HG03108 (cell line): ENCODE measurements around the gene GNG7.
A peak's percentile ranks its signal among the peaks of the same experiment; 100 is the strongest.
"Not testable (repeated sequence)": the region's sequence is repeated elsewhere in the genome, so short reads cannot be mapped to it uniquely, and the experiment has no call there.

Experiments
- ATAC-seq: cut with Tn5 transposase; IDR thresholded peaks from one replicate; pipeline ENCODE4 v1.9.1; 2021; ENCODE audit warnings: moderate library complexity; ENCODE audit not compliant: unreplicated experiment

GNG7 gene

GRCh38 chr19:2646866-2647535, 55.5 kb downstream of the GNG7 start:
- ATAC-seq: no peak

GRCh38 chr19:2645826-2646225, 56.7 kb downstream of the GNG7 start:
- no peak for ATAC-seq

GRCh38 chr19:2643123-2643737, 59.3 kb downstream of the GNG7 start:
- not testable (repeated sequence) for ATAC-seq

GRCh38 chr19:2641332-2641698, 61.2 kb downstream of the GNG7 start:
- no peak for ATAC-seq

- no peak for ATAC-seq
These were observed 61.7 kb downstream of the GNG7 start for GRCh38 chr19:2640563-2641331.

GRCh38 chr19:2639999-2640398, 62.5 kb downstream of the GNG7 start:
- no peak for ATAC-seq

- no peak for ATAC-seq
These were observed 64.0 kb downstream of the GNG7 start for GRCh38 chr19:2638417-2638940.

GRCh38 chr19:2636897-2637683, 65.4 kb downstream of the GNG7 start:
- ATAC-seq: no peak

GRCh38 chr19:2636141-2636896, 66.2 kb downstream of the GNG7 start:
- ATAC-seq: no peak

GRCh38 chr19:2634960-2635359, 67.5 kb downstream of the GNG7 start:
- ATAC-seq: no peak

- no peak for ATAC-seq
These were observed 68.1 kb downstream of the GNG7 start for GRCh38 chr19:2634228-2634951.

- ATAC-seq: no peak
These were observed 68.8 kb downstream of the GNG7 start for GRCh38 chr19:2633693-2634075.

GRCh38 chr19:2631213-2631821, 71.2 kb downstream of the GNG7 start:
- ATAC-seq: no peak

GRCh38 chr19:2630352-2631001, 72.0 kb downstream of the GNG7 start:
- no peak for ATAC-seq

- no peak for ATAC-seq
These were observed 72.8 kb downstream of the GNG7 start for GRCh38 chr19:2629491-2630351.

- ATAC-seq: no peak
These were observed 73.9 kb downstream of the GNG7 start for GRCh38 chr19:2628597-2628996.

- no peak for ATAC-seq
These were observed 74.6 kb downstream of the GNG7 start for GRCh38 chr19:2627855-2628254.

GRCh38 chr19:2627319-2627829, 75.1 kb downstream of the GNG7 start:
- ATAC-seq: peak; percentile 47
